A549 (cell line): ENCODE data around the gene JHY. TPM values are rescaled to one million over a fixed set of nuclear protein-coding genes. Genes with fewer than 3 reads are reported as not detected.

Source experiments
- ATAC-seq, 2 experiments: fragments of 200-7000 bp in 1 of 2; fragments of >200 bp in 1 of 2; cut with Nextera tagmentation in 1 of 2; cut with Tn5 transposase in 1 of 2; 3 replicates each; pipeline versions ENCODE4 v1.8.0 to v1.9.1; 2018 to 2020; ENCODE audit warnings: mild to moderate bottlenecking in 1 of 2, moderate library complexity in 1 of 2
- CTCF ChIA-PET: fragments of 300-600 bp; sonication (Branson Sonifier 250); formaldehyde crosslinking; extraction: SDS; loops from one replicate; lab custom pipeline; 2021; ENCODE audit warnings: antibody characterized with exemption, inconsistent platforms; lab: Yijun Ruan, JAX
- POLR2A ChIA-PET: fragments of 350-600 bp; formaldehyde crosslinking; extraction: SDS; loops from one replicate; lab custom pipeline; 2021; ENCODE audit warnings: antibody characterized with exemption, inconsistent platforms; lab: Yijun Ruan, JAX
- DNase-seq, 2 experiments: peaks; one replicate each; pipeline versions ENCODE4 v3.0.0 to v3.0.0-alpha.2; 2011 to 2016; ENCODE audit warnings: low read depth in 1 of 2, low spot score in 1 of 2
- FAIRE-seq: peaks from 2 replicates; lab custom pipeline; 2011; peaks lifted over from hg19 to GRCh38; lab: Jason Lieb, UNC
- H3K27ac ChIP-seq, 2 experiments: fragments of >200 bp; sonication (Bioruptor Twin); formaldehyde crosslinking; 3 replicates each; pipeline ENCODE4 v1.5.1; 2016 to 2017
- H3K4me1 ChIP-seq: fragments of >200 bp; sonication (Bioruptor Twin); formaldehyde crosslinking; 3 replicates; pipeline ENCODE4 v1.6.1; 2016
- H3K4me2 ChIP-seq: fragments of >200 bp; sonication (Bioruptor Twin); formaldehyde crosslinking; 3 replicates; pipeline ENCODE4 v1.6.1; 2016
- H3K4me3 ChIP-seq: fragments of >200 bp; sonication (Bioruptor Twin); formaldehyde crosslinking; 3 replicates; pipeline ENCODE4 v1.5.1; 2016
- H3K9me3 ChIP-seq: fragments of >200 bp; sonication (Bioruptor Twin); formaldehyde crosslinking; 3 replicates; pipeline ENCODE4 v1.6.1; 2016
- CHD4 ChIP-seq: fragments of 200-600 bp; sonication (generic); IDR thresholded peaks from 2 replicates; pipeline ENCODE4 v1.6.1; 2016; ENCODE audit warnings: antibody characterized with exemption, mild to moderate bottlenecking, borderline replicate concordance
- EHF ChIP-seq: fragments of 250-450 bp; sonication (Bioruptor Pico); IDR thresholded peaks from 2 replicates; pipeline ENCODE4 v1.5.0; 2020; ENCODE audit warnings: mild to moderate bottlenecking
- EHMT2 ChIP-seq: fragments of 200-600 bp; sonication (generic); IDR thresholded peaks from 2 replicates; pipeline ENCODE4 v1.6.1; 2016; ENCODE audit warnings: antibody characterized with exemption, low read depth, mild to moderate bottlenecking, moderate library complexity
- FOSB ChIP-seq: fragments of 250-450 bp; sonication (Bioruptor Pico); IDR thresholded peaks from 2 replicates; pipeline ENCODE4 v1.5.0; 2020; ENCODE audit warnings: mild to moderate bottlenecking, moderate library complexity
- FOSL2 ChIP-seq, 2 experiments: fragments of 450-650 bp in 1 of 2; fragments of >200 bp in 1 of 2; sonication (Bioruptor Twin) in 1 of 2; formaldehyde crosslinking; IDR thresholded peaks; 2 replicates each; pipeline versions ENCODE4 v1.5.0 to v1.6.1; 2016 to 2020; ENCODE audit warnings: mild to moderate bottlenecking in 1 of 2, moderate library complexity in 1 of 2
- GATA3 ChIP-seq: IDR thresholded peaks from 2 replicates; pipeline ENCODE4 v1.6.1; 2012; ENCODE audit warnings: borderline replicate concordance
- HOXA7 ChIP-seq: fragments of 250-450 bp; sonication (Bioruptor Pico); IDR thresholded peaks from 2 replicates; pipeline ENCODE4 v1.5.0; 2020; ENCODE audit warnings: mild to moderate bottlenecking, moderate library complexity
- MAFK ChIP-seq: fragments of 450-650 bp; IDR thresholded peaks from 2 replicates; pipeline ENCODE4 v1.6.1; 2014; ENCODE audit not compliant: partially characterized antibody
- MYC ChIP-seq: IDR thresholded peaks from 2 replicates; pipeline ENCODE4 v1.6.1; 2012; ENCODE audit warnings: mild to moderate bottlenecking, inconsistent platforms, low read length, improper control_type of control experiment, borderline replicate concordance
- PHF8 ChIP-seq: fragments of 200-600 bp; sonication (generic); IDR thresholded peaks from 2 replicates; pipeline ENCODE4 v1.6.1; 2016; ENCODE audit warnings: low read depth, mild to moderate bottlenecking, antibody characterized with exemption, moderate library complexity, borderline replicate concordance
- POLR2A ChIP-seq: IDR thresholded peaks from 2 replicates; pipeline ENCODE4 v1.6.1; 2012; ENCODE audit warnings: mild to moderate bottlenecking, low read length
- REST ChIP-seq: fragments of 200-600 bp; sonication (generic); IDR thresholded peaks from 2 replicates; pipeline ENCODE4 v1.6.1; 2016; ENCODE audit warnings: antibody characterized with exemption, mild to moderate bottlenecking, moderate library complexity
- RFX5 ChIP-seq: fragments of 450-650 bp; IDR thresholded peaks from 2 replicates; pipeline ENCODE4 v1.7.1; 2014; ENCODE audit warnings: antibody characterized with exemption, mild to moderate bottlenecking, moderate library complexity
- SMC3 ChIP-seq: fragments of >200 bp; sonication (Bioruptor Twin); formaldehyde crosslinking; IDR thresholded peaks from 3 replicates; pipeline ENCODE4 v1.6.1; 2018; ENCODE audit warnings: inconsistent platforms
- TP53 ChIP-seq: fragments of 250-450 bp; sonication (Bioruptor Pico); IDR thresholded peaks from 2 replicates; pipeline ENCODE4 v1.5.0; 2021; ENCODE audit warnings: mild to moderate bottlenecking, moderate library complexity
- ZC3H11A ChIP-seq: fragments of 450-650 bp; IDR thresholded peaks from 2 replicates; pipeline ENCODE4 v1.6.1; 2014; ENCODE audit warnings: antibody characterized with exemption, mild to moderate bottlenecking
- ZFP36 ChIP-seq: fragments of 450-650 bp; IDR thresholded peaks from 2 replicates; pipeline ENCODE4 v1.6.1; 2014; ENCODE audit warnings: borderline replicate concordance; ENCODE audit not compliant: partially characterized antibody
- ZNF302 ChIP-seq: fragments of 250-450 bp; sonication (Bioruptor Pico); IDR thresholded peaks from 2 replicates; pipeline ENCODE4 v1.9.0; 2021; ENCODE audit warnings: inconsistent platforms, mild to moderate bottlenecking, moderate library complexity
- ZSCAN20 ChIP-seq: fragments of 250-450 bp; sonication (Bioruptor Pico); IDR thresholded peaks from 2 replicates; pipeline ENCODE4 v1.8.0; 2022; ENCODE audit warnings: mild to moderate bottlenecking, moderate library complexity
- WGBS: methylation state at CpG from one replicate; pipeline ENCODE4 v1.1.6; 2017; ENCODE audit errors: missing lambda C conversion rate; 5-methylcytosine and 5-hydroxymethylcytosine counted together
- polyA plus RNA-seq, 4 experiments: library from polyadenylated mRNA; depleted of rRNA in 3 of 4; stranded (reverse); fragments of >200 nt; fragmentation: RNase III in 1 of 4; extraction: RNeasy Plus Mini Kit Qiagen cat#74134 plus additional on column Dnase treatment in 1 of 4; gene quantifications; 2 replicates in 3 of 4; 3 replicates in 1 of 4; pipeline ENCODE4 v1.2.3, GENCODE V29; 2011 to 2017
- TF ChIP-seq, protein P1 (sequence below): IDR thresholded peaks from 2 replicates; pipeline ENCODE4 v1.6.1; 2012; ENCODE audit warnings: low read depth, borderline replicate concordance
- TF ChIP-seq, protein P2 (sequence below): fragments of 450-650 bp; IDR thresholded peaks from 2 replicates; pipeline ENCODE4 v1.6.1; 2014; ENCODE audit warnings: antibody characterized with exemption

JHY gene
- polyA plus RNA-seq, 2 of the 4 experiments (the other 2 are of a cell fraction) = 3.4 to 6.9 TPM

DNA sequence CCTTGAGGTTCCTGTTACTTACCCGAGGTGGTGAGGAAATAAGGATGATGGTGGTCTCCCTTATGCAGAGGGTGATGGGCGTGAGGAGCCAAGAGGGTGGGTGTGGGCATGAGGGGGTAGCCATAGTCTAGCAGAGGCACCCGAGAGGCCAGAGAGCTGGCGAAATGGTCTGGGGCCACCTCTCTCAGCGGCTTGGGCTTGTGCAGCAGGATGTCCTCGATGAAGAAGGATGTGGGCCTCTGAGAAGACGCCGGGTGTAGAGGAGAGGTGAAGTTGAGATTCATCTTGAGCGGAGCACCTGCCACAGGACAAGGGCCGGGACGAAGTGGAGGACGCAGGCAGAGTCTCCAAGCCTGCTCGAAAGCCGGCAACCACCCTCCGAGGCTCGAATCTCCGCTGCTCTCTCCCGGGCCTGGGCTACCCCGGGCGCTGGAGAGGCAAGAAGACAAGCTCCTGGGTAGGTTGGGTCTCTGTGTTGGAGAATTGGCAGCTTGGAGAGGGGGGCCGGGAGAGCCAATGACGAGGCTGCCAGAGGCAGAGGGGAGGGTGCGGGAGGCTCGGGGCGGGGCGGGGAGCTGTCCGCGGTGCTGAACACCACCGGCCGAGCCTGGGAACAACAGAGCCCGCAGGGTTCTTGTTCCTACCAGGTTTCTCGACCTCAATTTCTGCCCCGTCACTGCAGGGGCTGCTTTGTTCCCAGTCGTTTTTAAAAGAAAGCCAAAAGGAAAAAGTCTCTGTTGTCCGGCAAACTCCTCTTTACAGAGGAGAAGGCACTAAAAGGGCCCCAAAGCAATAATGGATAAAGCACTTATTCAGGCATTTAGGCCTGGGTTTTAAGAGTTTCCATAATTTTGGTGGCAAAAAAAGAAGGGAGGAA, 99.1 kb downstream of the JHY start, which contains the start of gene BSX:
BSX (minus strand) TSS at position 447 of the 877 bp plus-strand sequence; CDS start at position 284, 163 bp downstream.
- FAIRE-seq (no peak), ATAC-seq (peak; percentile 58 to 68; a peak in 5 of 6 replicates), DNase-seq (peak in 1 of 2 experiments; percentile 21)
- no peak within 1 kb of the TSS; the same call in 2 of the 3 replicates for H3K4me2 ChIP-seq
- no peaks in the 10 kb centered on the region for H3K9me3 ChIP-seq
- 34% methylated on average over 28 of the region's 35 CpGs for WGBS
- H3K4me1 ChIP-seq = no peaks in the 10 kb centered on the region
- TF ChIP-seq, protein P1, sequence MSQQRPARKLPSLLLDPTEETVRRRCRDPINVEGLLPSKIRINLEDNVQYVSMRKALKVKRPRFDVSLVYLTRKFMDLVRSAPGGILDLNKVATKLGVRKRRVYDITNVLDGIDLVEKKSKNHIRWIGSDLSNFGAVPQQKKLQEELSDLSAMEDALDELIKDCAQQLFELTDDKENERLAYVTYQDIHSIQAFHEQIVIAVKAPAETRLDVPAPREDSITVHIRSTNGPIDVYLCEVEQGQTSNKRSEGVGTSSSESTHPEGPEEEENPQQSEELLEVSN = no peak
- TF ChIP-seq REST = peak; percentile 91
- ChIA-PET CTCF (interaction anchor here (1.0 kb wide), 1 partner anchor 41 kb away, joined by 3 read pairs; no protein-coding TSS in a partner anchor), POLR2A (no interaction called here)
- H3K27ac ChIP-seq = no peak within 1 kb of the TSS
- H3K4me3 ChIP-seq = no peak within 1 kb of the TSS

GRCh38 chr11:122983438-122984185, 101.1 kb downstream of the JHY start:
- Histone ChIP-seq H3K27ac (peak overlapping the region in 1 of 2 experiments; percentile 79; a peak in 4 of 6 replicates), H3K4me1 (no peaks in the 10 kb centered on the region), H3K4me3 (peak overlapping the region; percentile 79), H3K9me3 (no peaks in the 10 kb centered on the region), H3K4me2 (peak overlapping the region; percentile 91)
- POLR2A ChIA-PET = no interaction called here
- TF ChIP-seq POLR2A (no peak), FOSL2 (IDR thresholded peaks at IDR 0.05) (no peak), FOSL2 (CRISPR knock-in tag; IDR thresholded peaks at IDR 0.05) (no peak), ZNF302 (no peak), EHMT2 (no peak), CHD4 (no peak), ZC3H11A (no peak), HOXA7 (no peak), SMC3 (no peak), EHF (no peak), ZSCAN20 (CRISPR knock-in tag) (no peak), MAFK (no peak), GATA3 (no peak), ZFP36 (no peak), RFX5 (no peak), FOSB (CRISPR knock-in tag) (no peak), PHF8 (no peak), TP53 (CRISPR knock-in tag) (no peak), MYC (no peak)
- TF ChIP-seq, protein P2, sequence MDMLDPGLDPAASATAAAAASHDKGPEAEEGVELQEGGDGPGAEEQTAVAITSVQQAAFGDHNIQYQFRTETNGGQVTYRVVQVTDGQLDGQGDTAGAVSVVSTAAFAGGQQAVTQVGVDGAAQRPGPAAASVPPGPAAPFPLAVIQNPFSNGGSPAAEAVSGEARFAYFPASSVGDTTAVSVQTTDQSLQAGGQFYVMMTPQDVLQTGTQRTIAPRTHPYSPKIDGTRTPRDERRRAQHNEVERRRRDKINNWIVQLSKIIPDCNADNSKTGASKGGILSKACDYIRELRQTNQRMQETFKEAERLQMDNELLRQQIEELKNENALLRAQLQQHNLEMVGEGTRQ = no peak
- TF ChIP-seq, protein P1 = no peak
- DNase-seq (no peak), ATAC-seq (peak; percentile 40 to 42; a peak in 3 of 6 replicates), FAIRE-seq (no peak)
- CTCF ChIA-PET = no interaction called here
- WGBS = 68% methylated on average over 19 of the region's 26 CpGs
